GM18511 (cell line): ENCODE measurements around the gene SRD5A1.

ENCODE experiments used
- ATAC-seq: cut with Tn5 transposase; IDR thresholded peaks from one replicate; pipeline ENCODE4 v1.9.1; 2021; ENCODE audit warnings: mild to moderate bottlenecking, moderate library complexity; ENCODE audit not compliant: unreplicated experiment

The SRD5A1 gene

GRCh38 chr5:6723816-6724300 is 90.6 kb downstream of the SRD5A1 start:
- ATAC-seq, result no peak
